ENCODE data around the gene TXNIP. TPM values are rescaled to one million over a fixed set of nuclear protein-coding genes. Genes with fewer than 3 reads are reported as not detected.

TXNIP gene
- total and polyA plus RNA-seq, 12 donors = 202 to 2,069 (median 743) TPM

GRCh38 chr1:145978854-145979745, 17.3 kb downstream of the TXNIP start:
- intact Hi-C loops (cut with DNase I) = loop anchor here (5.0 to 10.0 kb wide), 2 partner anchors 33 to 134 kb away; partner anchors contain the start of gene NUDT17 (in 1 of the 2)
- no peaks in the 10 kb centered on the region for H3K36me3 ChIP-seq (replicated peaks in 1 of 2)
- H3K4me3 ChIP-seq = peak overlapping the region in 2 of 4 donors; percentile 5 to 37
- peaks cover 44 to 64% of the 10 kb centered on the region in 2 donors for H3K4me1 ChIP-seq (replicated peaks in 1 of 2)
- peak overlapping the region; percentile 91 to 96 (median 94) for H3K27ac ChIP-seq
- 3 to 7% (median 7%) methylated on average over 9 of the region's 9 CpGs for WGBS, 4 donors
- no peaks in the 10 kb centered on the region for H3K27me3 ChIP-seq
- no peaks in the 10 kb centered on the region for H3K9me3 ChIP-seq (replicated peaks in 1 of 3)
- DNase-seq = peak; percentile 91 to 99 (median 97)
- TF ChIP-seq POLR2A (IDR thresholded peaks at IDR 0.05) (peak; percentile 15 to 86), CTCF (IDR thresholded peaks at IDR 0.05) (peak in 2 of 6 experiments; percentile 19 to 33)

GRCh38 chr1:145978471-145978853, 17.9 kb downstream of the TXNIP start:
- TF ChIP-seq CTCF (IDR thresholded peaks at IDR 0.05) (no peak), POLR2A (IDR thresholded peaks at IDR 0.05) (no peak)
- peak in 1 of 7 donors; percentile 0 for DNase-seq
- H3K27me3 ChIP-seq = no peaks in the 10 kb centered on the region
- H3K9me3 ChIP-seq (replicated peaks in 1 of 3) = no peaks in the 10 kb centered on the region
- peaks cover 44 to 57% of the 10 kb centered on the region in 2 donors for H3K4me1 ChIP-seq (replicated peaks in 1 of 2)
- peak overlapping the region in 1 of 4 donors; percentile 37 for H3K4me3 ChIP-seq
- no peaks in the 10 kb centered on the region for H3K36me3 ChIP-seq (replicated peaks in 1 of 2)
- H3K27ac ChIP-seq = peak overlapping the region; percentile 88 to 96 (median 94)
- intact Hi-C loops (cut with DNase I) = loop anchor here (5.0 to 10.0 kb wide), 2 partner anchors 34 to 134 kb away; partner anchors contain the start of gene NUDT17 (in 1 of the 2)

GRCh38 chr1:145977486-145978470, 18.6 kb downstream of the TXNIP start:
- no peaks in the 10 kb centered on the region for H3K9me3 ChIP-seq (replicated peaks in 1 of 3)
- peak overlapping the region; percentile 88 to 96 (median 94) for H3K27ac ChIP-seq
- H3K4me3 ChIP-seq = peak overlapping the region in 1 of 4 donors; percentile 4
- H3K36me3 ChIP-seq (replicated peaks in 1 of 2) = no peaks in the 10 kb centered on the region
- WGBS, 4 donors = 12 to 20% (median 17%) methylated on average over 8 to 9 of the region's 9 CpGs
- peak; percentile 74 to 94 (median 84) for DNase-seq
- no peaks in the 10 kb centered on the region for H3K27me3 ChIP-seq
- peaks cover 39 to 50% of the 10 kb centered on the region in 2 donors for H3K4me1 ChIP-seq (replicated peaks in 1 of 2)
- intact Hi-C loops (cut with DNase I) = loop anchor here (5.0 to 10.0 kb wide), 2 partner anchors 35 to 133 kb away; partner anchors contain the start of gene NUDT17 (in 1 of the 2)
- TF ChIP-seq CTCF (IDR thresholded peaks at IDR 0.05) (peak; percentile 66 to 95 (median 93)), POLR2A (IDR thresholded peaks at IDR 0.05) (no peak)
